Fibroblast of skin of right quadriceps (primary cell): ENCODE data around the gene VEGFA.

Source experiments
- DNase-seq: peaks from one replicate; pipeline ENCODE4 v3.0.0-alpha.2; 2013

The VEGFA gene

DNA sequence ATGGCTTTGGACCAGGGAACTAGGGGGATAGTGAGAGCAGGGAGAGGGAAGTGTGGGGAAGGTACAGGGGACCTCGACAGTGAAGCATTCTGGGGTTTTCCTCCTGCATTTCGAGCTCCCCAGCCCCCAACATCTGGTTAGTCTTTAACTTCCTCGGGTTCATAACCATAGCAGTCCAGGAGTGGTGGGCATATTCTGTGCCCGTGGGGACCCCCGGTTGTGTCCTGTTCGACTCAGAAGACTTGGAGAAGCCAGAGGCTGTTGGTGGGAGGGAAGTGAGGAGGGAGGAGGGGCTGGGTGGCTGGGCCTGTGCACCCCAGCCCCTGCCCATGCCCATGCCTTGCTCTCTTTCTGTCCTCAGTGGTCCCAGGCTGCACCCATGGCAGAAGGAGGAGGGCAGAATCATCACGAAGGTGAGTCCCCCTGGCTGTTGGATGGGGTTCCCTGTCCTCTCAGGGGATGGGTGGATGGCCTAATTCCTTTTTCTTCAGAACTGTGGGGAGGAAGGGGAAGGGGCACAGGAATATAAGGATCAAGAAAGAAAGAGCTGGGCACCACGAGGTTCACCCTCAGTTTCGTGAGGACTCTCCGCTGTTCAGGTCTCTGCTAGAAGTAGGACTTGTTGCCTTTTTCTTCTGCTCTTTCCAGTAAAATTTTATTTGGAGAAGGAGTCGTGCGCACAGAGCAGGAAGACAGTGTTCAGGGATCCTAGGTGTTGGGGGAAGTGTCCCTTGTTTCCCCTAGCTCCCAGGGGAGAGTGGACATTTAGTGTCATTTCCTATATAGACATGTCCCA, 4.2 kb downstream of the VEGFA start:
- no peak for DNase-seq

DNA sequence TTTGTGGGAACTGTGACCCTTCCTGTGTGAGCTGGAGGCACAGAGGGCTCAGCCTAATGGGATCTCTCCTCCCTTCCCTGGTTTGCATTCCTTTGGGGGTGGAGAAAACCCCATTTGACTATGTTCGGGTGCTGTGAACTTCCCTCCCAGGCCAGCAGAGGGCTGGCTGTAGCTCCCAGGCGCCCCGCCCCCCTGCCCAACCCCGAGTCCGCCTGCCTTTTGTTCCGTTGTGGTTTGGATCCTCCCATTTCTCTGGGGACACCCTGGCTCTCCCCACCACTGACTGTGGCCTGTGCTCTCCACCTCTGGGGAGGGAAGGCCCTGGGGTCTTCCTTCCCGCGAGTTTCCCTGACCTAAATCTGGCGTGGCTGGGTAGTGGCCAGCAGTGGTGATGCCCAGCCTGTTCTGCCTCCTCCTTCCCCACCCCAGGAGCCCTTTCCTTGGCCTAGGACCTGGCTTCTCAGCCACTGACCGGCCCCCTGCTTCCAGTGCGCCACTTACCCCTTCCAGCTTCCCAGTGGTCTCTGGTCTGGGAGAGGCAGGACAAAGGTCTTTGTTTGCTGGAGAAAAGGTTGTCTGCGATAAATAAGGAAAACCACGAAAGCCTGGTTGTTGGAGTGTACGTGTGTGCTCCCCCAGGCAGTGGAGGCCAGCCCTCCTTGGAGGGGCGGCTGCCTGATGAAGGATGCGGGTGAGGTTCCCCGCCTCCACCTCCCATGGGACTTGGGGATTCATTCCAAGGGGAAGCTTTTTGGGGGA, 4.9 kb downstream of the VEGFA start:
- peak; percentile 78 for DNase-seq

DNA sequence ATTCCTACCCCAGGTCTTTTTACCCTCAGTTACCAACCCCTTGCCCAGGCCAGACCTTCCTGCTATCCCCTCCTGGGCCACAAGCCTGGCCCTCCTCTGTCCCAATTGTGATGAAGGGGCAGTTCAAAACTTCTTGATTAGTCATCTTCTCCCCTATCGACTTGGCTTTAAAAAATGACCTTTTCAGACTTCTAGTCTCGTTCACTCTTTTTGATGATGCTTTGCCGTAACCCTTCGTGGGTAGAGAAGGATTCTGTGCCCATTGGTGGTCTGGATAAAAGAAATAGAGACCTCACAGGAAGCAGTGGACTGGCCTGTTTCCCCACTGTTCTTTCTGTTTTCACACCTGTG, 5.5 kb downstream of the VEGFA start:
- no peak for DNase-seq

DNA sequence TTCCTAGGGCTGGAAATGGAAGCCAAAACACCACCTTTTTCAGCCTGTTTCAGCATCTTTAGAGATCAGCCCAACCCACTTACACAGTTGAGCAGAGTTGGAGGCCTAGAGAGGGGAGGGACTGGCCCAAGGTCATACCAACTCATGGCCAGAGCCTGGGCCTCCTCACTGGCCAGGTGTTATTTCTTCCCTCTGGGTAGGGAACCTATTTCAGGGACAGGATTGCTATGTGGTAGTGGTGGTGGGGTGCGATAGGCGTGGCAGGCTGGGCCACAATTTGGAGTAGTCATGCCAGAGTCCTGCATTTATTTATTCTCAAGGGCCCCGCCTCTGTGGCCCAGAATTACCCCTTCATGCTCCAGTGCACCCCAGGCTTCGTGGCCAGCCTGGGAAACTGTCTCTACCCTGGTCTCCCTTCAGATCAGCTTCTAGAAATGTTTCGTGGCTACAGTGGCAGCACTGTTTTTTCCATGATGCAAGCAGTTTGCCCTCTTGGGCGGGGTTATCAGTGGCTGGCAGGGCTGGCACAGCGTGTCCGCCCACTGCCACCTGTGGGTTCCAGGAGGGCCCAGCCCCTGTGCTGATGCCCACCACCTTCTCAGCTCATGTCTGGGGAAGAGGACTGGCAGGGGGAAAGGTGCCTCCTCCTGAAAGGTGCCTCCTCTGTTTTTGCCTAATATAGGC, 6.2 kb downstream of the VEGFA start:
- no peak for DNase-seq

DNA sequence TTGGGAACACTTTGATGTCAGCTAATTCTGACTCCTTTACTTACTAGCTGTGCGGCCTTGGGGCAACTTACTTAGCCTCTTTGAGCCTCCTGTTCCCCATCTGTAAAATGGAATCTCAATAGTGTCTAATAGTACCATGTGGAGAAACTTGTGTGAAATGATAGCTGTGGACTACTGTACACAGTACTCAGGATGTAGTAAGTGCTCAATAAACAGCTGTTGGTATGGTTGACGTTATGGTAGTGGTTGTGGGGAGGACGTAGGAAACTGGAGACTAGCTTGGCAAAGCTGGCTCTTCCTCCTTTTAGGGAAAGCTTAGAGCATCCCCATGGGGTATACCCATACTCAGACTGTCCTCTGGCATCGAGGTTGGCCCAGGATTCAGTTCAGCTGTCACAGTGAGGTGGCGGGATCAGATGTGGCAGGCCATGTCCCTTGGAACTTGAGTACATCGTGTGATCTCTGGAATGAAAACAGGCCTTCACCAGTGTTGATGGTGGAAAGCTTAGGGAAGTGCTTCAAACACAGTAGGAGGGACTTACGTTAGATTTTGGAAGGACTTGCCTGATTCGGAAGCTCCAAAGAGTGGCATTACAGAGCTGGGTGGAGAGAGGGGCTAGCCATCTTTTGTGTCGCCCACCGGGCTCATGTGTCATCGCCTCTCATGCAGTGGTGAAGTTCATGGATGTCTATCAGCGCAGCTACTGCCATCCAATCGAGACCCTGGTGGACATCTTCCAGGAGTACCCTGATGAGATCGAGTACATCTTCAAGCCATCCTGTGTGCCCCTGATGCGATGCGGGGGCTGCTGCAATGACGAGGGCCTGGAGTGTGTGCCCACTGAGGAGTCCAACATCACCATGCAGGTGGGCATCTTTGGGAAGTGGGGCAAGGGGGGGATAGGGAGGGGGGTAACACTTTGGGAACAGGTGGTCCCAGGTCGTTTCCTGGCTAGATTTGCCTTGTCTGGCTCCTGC, 7.1 kb downstream of the VEGFA start:
- DNase-seq = no peak

DNA sequence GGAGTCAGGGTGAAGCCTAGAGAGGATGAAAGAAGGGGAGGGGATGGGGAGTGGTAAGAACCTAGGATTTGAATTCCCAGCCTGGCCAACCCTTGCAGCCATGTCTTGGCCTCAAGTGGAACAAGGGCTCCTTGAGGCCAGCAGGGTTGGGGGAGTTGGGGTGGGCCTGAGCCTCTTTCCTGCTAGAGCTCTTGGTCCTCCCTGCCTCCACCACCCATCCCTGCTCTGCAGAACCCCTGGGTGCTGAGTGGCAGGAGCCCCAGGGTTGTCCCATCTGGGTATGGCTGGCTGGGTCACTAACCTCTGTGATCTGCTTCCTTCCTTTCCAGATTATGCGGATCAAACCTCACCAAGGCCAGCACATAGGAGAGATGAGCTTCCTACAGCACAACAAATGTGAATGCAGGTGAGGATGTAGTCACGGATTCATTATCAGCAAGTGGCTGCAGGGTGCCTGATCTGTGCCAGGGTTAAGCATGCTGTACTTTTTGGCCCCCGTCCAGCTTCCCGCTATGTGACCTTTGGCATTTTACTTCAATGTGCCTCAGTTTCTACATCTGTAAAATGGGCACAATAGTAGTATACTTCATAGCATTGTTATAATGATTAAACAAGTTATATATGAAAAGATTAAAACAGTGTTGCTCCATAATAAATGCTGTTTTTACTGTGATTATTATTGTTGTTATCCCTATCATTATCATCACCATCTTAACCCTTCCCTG, 8.3 kb downstream of the VEGFA start:
- DNase-seq = no peak

DNA sequence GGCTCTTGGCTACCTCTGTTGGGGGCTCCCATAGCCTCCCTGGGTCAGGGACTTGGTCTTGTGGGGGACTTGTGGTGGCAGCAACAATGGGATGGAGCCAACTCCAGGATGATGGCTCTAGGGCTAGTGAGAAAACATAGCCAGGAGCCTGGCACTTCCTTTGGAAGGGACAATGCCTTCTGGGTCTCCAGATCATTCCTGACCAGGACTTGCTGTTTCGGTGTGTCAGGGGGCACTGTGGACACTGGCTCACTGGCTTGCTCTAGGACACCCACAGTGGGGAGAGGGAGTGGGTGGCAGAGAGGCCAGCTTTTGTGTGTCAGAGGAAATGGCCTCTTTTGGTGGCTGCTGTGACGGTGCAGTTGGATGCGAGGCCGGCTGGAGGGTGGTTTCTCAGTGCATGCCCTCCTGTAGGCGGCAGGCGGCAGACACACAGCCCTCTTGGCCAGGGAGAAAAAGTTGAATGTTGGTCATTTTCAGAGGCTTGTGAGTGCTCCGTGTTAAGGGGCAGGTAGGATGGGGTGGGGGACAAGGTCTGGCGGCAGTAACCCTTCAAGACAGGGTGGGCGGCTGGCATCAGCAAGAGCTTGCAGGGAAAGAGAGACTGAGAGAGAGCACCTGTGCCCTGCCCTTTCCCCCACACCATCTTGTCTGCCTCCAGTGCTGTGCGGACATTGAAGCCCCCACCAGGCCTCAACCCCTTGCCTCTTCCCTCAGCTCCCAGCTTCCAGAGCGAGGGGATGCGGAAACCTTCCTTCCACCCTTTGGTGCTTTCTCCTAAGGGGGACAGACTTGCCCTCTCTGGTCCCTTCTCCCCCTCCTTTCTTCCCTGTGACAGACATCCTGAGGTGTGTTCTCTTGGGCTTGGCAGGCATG, 9.2 kb downstream of the VEGFA start:
- DNase-seq = no peak

DNA sequence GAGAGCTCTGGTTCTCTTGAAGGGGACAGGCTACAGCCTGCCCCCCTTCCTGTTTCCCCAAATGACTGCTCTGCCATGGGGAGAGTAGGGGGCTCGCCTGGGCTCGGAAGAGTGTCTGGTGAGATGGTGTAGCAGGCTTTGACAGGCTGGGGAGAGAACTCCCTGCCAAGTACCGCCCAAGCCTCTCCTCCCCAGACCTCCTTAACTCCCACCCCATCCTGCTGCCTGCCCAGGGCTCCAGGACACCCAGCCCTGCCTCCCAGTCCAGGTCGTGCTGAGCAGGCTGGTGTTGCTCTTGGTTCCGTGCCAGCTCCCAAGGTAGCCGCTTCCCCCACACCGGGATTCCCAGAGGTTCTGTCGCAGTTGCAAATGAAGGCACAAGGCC, 9.8 kb downstream of the VEGFA start:
- DNase-seq = no peak

DNA sequence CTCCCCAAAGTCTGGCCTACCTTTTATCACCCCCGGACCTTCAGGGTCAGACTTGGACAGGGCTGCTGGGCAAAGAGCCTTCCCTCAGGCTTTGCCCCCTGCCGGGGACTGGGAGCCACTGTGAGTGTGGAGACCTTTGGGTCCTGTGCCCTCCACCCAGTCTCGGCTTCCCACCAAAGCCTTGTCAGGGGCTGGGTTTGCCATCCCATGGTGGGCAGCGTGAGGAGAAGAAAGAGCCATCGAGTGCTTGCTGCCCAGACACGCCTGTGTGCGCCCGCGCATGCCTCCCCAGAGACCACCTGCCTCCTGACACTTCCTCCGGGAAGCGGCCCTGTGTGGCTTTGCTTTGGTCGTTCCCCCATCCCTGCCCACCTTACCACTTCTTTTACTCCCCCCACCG, 10.3 kb downstream of the VEGFA start:
- no peak for DNase-seq

DNA sequence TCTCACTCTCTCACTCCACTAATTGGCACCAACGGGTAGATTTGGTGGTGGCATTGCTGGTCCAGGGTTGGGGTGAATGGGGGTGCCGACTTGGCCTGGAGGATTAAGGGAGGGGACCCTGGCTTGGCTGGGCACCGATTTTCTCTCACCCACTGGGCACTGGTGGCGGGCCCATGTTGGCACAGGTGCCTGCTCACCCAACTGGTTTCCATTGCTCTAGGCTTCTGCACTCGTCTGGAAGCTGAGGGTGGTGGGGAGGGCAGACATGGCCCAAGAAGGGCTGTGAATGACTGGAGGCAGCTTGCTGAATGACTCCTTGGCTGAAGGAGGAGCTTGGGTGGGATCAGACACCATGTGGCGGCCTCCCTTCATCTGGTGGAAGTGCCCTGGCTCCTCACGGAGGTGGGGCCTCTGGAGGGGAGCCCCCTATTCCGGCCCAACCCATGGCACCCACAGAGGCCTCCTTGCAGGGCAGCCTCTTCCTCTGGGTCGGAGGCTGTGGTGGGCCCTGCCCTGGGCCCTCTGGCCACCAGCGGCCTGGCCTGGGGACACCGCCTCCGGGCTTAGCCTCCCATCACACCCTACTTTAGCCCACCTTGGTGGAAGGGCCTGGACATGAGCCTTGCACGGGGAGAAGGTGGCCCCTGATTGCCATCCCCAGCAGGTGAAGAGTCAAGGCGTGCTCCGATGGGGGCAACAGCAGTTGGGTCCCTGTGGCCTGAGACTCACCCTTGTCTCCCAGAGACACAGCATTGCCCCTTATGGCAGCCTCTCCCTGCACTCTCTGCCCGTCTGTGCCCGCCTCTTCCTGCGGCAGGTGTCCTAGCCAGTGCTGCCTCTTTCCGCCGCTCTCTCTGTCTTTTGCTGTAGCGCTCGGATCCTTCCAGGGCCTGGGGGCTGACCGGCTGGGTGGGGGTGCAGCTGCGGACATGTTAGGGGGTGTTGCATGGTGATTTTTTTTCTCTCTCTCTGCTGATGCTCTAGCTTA, 11.2 kb downstream of the VEGFA start:
- no peak for DNase-seq

DNA sequence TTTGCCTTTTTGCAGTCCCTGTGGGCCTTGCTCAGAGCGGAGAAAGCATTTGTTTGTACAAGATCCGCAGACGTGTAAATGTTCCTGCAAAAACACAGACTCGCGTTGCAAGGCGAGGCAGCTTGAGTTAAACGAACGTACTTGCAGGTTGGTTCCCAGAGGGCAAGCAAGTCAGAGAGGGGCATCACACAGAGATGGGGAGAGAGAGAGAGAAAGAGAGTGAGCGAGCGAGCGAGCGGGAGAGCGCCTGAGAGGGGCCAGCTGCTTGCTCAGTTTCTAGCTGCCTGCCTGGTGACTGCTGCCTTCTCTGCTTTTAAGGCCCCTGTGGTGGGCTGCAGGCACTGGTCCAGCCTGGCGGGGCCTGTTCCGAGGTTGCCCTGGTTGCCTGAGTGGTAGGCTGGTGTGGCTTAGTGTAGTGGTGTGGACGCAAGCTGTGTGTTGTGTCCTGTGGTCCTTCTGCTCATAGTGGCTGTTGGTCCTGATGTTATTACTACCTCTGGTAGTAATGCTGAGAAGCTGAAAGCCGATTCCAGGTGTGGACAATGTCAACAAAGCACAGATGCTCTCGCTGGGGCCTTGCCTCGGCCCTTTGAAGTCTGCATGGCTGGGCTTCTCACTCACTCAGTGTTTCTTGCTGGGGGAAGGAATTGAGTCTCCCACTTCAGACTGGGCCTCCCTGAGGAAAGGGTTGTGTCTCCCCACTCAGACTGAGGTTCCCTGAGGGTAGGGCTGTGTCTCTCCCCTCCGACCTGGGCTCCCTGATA, 12.1 kb downstream of the VEGFA start:
- DNase-seq = no peak

DNA sequence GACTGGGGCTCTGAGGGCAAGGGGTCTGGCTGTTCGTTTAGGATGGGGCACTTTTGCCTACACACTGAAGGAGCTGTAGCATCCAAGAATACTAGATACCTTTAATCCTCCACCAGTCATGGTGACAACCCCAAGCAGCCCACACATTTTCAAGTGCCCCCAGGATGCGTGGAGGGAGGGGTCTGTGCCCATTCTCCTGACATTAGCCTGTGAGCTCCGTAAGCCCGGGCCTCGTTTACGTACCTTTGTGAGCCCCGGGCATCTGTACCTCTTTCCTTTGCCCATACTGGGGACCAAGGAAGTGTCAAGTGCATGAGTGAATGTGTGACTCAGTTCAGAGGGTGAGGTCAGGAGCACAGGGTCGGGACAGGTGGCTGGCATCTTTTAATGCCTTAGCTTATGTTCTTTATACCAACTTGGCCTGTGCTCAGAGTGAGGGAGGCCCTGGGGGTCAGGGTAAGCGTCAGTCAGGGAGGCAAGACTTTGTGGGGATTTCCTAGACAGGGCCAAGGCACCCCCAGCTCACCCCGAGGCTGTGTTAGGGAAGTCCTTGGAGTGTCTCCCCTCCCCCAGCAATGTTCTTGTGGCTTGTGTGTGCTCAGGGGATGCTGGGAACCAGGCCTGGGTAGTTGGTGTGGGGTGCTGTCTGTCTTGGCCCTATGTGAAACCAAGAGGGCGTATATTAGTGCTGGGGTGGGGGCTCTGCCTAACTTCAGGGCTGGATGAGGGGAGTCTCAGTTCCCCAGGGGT, 12.9 kb downstream of the VEGFA start:
- no peak for DNase-seq

DNA sequence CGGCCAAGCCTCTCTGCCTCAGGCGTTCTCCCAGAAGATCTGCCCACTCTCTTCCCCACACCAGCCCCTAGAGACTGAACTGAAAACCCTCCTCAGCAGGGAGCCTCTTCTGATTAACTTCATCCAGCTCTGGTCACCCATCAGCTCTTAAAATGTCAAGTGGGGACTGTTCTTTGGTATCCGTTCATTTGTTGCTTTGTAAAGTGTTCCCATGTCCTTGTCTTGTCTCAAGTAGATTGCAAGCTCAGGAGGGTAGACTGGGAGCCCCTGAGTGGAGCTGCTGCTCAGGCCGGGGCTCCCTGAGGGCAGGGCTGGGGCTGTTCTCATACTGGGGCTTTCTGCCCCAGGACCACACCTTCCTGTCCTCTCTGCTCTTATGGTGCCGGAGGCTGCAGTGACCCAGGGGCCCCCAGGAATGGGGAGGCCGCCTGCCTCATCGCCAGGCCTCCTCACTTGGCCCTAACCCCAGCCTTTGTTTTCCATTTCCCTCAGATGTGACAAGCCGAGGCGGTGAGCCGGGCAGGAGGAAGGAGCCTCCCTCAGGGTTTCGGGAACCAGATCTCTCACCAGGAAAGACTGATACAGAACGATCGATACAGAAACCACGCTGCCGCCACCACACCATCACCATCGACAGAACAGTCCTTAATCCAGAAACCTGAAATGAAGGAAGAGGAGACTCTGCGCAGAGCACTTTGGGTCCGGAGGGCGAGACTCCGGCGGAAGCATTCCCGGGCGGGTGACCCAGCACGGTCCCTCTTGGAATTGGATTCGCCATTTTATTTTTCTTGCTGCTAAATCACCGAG, 14.2 kb downstream of the VEGFA start:
- no peak for DNase-seq

DNA sequence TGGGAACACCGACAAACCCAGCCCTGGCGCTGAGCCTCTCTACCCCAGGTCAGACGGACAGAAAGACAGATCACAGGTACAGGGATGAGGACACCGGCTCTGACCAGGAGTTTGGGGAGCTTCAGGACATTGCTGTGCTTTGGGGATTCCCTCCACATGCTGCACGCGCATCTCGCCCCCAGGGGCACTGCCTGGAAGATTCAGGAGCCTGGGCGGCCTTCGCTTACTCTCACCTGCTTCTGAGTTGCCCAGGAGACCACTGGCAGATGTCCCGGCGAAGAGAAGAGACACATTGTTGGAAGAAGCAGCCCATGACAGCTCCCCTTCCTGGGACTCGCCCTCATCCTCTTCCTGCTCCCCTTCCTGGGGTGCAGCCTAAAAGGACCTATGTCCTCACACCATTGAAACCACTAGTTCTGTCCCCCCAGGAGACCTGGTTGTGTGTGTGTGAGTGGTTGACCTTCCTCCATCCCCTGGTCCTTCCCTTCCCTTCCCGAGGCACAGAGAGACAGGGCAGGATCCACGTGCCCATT, 15.3 kb downstream of the VEGFA start:
- DNase-seq = no peak

DNA sequence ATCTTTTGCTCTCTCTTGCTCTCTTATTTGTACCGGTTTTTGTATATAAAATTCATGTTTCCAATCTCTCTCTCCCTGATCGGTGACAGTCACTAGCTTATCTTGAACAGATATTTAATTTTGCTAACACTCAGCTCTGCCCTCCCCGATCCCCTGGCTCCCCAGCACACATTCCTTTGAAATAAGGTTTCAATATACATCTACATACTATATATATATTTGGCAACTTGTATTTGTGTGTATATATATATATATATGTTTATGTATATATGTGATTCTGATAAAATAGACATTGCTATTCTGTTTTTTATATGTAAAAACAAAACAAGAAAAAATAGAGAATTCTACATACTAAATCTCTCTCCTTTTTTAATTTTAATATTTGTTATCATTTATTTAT, 15.9 kb downstream of the VEGFA start:
- DNase-seq = no peak

DNA sequence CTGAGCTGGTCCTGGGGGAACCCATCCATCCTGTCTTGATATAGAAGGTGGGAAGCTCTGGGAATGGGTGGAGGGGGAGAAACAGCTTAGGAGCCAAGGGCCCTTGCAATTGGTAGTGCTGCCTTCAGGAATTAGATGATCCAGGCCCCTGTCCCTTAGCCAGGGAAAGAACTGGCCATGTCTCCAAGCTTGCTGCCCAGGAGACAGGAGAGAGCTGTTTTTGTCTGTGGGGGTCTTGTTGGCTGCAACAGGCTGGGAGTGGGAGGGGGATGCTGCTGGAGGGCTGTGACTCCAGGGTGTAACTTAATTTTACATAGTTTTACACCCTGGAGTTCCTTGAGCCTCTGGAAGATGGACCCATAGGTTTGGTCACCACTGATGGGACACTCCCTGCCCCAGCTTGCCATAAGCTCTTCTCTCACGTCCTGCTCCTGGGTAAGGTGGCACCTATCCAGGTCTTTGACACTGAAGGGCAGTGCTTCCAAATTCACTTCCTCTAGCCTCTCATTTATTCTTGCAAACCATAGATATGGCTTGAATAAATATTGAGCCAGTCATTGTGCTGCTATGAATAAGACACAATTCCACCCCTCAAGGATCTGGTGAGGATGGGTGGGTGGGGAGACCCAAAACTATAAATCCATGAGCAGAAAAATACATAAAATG, 16.8 kb downstream of the VEGFA start:
- peak; percentile 31 for DNase-seq
